HG02798 (cell line): ENCODE data around the gene MAP4K4.

Experiments used
- ATAC-seq: cut with Tn5 transposase; IDR thresholded peaks from one replicate; pipeline ENCODE4 v1.9.1; 2021; ENCODE audit warnings: mild to moderate bottlenecking; ENCODE audit not compliant: unreplicated experiment, poor library complexity

Gene MAP4K4

DNA sequence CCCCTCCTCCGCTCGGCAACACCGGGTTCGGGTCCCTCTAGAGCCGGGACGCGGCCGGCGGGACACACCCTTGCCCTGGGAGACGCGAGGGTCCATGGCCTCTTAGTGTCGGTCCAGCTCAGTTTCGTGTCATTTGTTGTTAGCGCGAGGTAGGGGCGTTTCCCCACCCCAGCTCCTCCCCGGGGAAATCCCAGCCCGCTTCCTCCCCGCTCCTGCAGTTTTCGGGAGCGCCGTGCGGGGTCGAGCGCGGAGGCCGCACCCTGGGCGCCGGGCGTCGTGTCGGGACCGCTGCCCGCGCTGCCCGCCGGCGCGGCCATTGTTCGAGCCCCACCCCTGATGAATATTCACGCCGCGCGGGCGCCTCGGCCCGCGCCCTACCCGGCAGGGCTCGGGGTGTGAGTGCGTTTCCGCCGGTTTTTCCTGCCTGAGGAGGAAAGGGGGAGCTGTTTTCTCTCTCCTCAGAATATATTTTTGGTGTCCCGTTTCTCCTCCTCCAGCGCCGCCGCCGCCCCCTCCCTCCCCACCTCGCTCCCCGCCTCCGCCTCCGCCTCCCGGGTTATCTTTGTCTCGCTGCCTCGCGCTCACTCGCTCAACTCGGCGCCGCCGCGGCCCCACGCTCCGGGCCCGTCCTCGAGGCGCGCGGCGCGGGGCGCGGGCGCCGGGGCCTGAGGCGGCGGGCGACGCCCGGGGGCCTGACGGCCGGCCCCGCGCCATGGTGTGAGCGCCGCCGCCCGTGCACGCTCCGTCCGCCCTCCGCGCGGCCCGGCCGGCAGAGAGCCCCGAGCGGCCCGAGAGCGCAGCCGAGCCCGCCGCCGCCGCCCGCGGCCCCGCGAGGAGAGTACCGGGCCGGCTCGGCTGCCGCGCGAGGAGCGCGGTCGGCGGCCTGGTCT, at the start of gene MAP4K4:
TSS of gene MAP4K4 (plus strand) at position 584 of the 890 bp plus-strand sequence. CDS start 374 bp downstream, outside the sequence.
- ATAC-seq: peak; percentile 65

GRCh38 chr2:101653469-101653868, 44.0 kb upstream of the MAP4K4 start:
- no peak for ATAC-seq

GRCh38 chr2:101655702-101656422, 41.6 kb upstream of the MAP4K4 start:
- ATAC-seq: no peak

GRCh38 chr2:101657787-101658186, 39.7 kb upstream of the MAP4K4 start:
- ATAC-seq: no peak

GRCh38 chr2:101658387-101658786, 39.1 kb upstream of the MAP4K4 start:
- no peak for ATAC-seq

- no peak for ATAC-seq
Observed at GRCh38 chr2:101665312-101665711, 32.2 kb upstream of the MAP4K4 start.

GRCh38 chr2:101667823-101668222, 29.7 kb upstream of the MAP4K4 start:
- ATAC-seq: no peak

GRCh38 chr2:101672047-101672446, 25.5 kb upstream of the MAP4K4 start:
- ATAC-seq: no peak

- no peak for ATAC-seq
Observed at GRCh38 chr2:101673920-101674319, 23.6 kb upstream of the MAP4K4 start.

- no peak for ATAC-seq
Observed at GRCh38 chr2:101675512-101675911, 22.0 kb upstream of the MAP4K4 start.

GRCh38 chr2:101676674-101677073, 20.8 kb upstream of the MAP4K4 start:
- ATAC-seq: no peak

DNA sequence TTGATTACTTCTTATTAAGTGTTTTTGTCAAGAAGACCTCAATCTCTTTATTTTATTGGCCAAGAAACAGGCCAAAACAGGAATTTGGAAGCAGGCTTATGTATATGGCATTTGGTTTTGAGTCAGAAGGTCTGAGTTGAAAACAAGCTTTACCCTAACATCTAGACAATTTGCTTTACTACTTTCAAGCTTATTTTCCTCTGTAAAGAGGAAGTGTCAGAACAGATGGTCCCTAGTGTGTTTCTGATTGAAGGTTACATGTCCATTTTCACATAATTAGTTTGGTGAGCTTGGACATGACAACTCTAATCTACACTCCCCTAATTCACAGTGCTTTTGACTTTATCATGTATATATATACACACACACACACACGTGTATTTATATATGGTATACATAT, 19.8 kb upstream of the MAP4K4 start:
- no peak for ATAC-seq

DNA sequence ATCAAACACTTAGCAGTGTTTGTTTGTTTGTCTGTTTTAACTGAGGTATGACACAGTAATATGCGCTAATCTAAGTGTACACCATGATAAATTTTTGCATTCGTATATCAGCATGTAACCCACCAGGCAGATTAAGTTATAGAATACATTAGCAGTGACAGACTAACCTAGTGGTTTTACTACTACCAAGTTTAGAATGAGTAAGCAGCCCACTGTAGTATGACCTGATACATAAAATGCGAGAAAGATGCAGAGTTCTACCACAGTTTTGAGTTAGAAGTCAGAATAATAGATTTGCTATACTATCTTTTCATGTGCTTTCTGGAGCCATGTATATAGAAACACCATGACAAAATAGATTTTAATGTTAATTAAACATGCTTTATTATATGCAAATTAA, 19.1 kb upstream of the MAP4K4 start:
- ATAC-seq: no peak

DNA sequence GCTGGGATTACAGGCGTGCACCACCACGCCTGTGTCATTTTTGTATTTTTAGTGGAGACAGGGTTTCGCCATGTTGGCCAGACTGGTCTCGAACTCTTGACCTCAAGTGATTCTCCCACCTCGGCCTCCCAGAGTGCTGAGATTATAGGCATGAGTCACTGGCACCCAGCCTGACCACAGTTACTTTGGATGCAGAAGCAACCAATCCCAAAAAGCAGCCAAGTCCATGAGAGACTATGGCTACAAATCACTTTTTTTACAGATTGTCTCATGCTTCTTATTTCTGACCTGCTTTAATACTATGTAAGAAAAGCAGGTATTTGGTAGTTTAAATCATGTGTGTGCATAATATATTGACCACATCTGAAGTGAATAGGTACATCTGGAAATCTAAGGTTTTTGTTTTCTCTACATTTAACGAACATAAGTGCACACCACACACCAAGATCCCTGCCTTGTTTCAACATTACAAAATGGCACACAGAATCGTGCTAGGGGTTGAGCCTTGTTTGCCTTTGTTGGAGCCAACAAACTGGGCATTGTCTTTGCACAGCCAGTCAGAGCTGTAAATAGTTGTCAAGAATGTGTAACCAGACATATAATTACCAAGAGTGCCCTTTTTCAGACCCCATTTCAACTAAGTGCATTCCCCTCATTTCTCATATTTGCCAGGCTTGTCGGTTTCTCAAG, 18.3 kb upstream of the MAP4K4 start:
- no peak for ATAC-seq

- ATAC-seq: no peak
Observed at GRCh38 chr2:101679801-101680487, 17.6 kb upstream of the MAP4K4 start.

DNA sequence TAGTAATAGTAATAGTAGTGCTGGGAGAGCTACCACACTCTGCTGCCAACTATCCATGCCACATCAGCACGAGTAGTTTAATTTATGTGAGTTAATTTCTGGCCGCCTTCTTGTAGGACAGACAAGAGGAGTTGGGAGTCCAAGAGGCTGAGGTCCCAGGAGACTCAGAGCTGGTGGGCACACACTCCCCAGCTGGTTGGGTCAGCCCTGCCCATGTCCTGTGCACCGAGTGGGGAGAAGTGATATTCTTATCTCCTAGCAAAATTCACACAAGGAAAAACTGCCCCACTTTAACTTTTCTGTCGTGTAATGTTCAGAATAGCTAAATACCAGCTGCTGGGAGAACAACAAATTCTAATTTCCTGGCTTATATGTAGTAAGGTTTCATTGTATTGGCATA, 15.2 kb upstream of the MAP4K4 start:
- ATAC-seq: no peak

DNA sequence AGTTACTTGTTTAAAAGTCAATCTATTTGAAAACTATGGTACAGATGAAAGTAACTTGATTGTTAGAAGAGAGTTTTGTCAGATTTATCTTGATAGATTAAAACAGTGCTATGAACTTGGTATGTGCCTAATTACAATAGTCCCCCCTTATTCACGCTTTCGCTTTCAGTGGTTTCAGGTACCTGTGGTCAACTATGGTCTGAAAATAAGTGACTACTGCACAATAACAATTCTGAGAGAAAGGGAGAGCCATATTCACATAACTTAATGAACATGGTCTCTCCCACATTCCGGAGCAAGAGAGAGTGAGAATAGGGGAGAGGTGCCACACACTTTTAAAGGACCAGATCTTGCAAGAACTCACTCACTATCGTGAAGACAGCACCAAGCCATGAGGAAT, 13.2 kb upstream of the MAP4K4 start:
- ATAC-seq: no peak

GRCh38 chr2:101688261-101688660, 9.2 kb upstream of the MAP4K4 start:
- ATAC-seq: no peak

- ATAC-seq: no peak
Observed at GRCh38 chr2:101689114-101689825, 8.2 kb upstream of the MAP4K4 start.
